DND-41 (cell line): ENCODE results near the gene GABRG3.

ENCODE experiments used
- ATAC-seq: fragments of 200-7000 bp; cut with Tn5 transposase; 3 replicates; pipeline ENCODE4 v1.9.1; 2021; ENCODE audit warnings: low read depth; ENCODE audit not compliant: insufficient read depth
- DNase-seq: peaks from one replicate; pipeline ENCODE4 v3.0.0-alpha.2; 2020
- H2AFZ ChIP-seq: 2 replicates; pipeline ENCODE4 v1.6.0; 2012; ENCODE audit warnings: low read depth, low read length
- H3K27ac ChIP-seq: 2 replicates; pipeline ENCODE4 v1.5.1; 2012; ENCODE audit warnings: low read length, inconsistent platforms
- H3K27me3 ChIP-seq: fragments of 200-600 bp; sonication (generic); 2 replicates; pipeline ENCODE4 v1.6.0; 2012; ENCODE audit warnings: low read length, mild to moderate bottlenecking, inconsistent platforms; ENCODE audit not compliant: insufficient read depth, poor library complexity
- H3K36me3 ChIP-seq: 2 replicates; pipeline ENCODE4 v1.5.1; 2012; ENCODE audit warnings: low read length, inconsistent platforms; ENCODE audit not compliant: insufficient read depth
- H3K4me1 ChIP-seq: 2 replicates; pipeline ENCODE4 v1.5.1; 2012; ENCODE audit warnings: mild to moderate bottlenecking, low read length; ENCODE audit not compliant: insufficient read depth
- H3K4me2 ChIP-seq: 2 replicates; pipeline ENCODE4 v1.6.0; 2012; ENCODE audit warnings: mild to moderate bottlenecking, moderate library complexity, low read length, inconsistent platforms; ENCODE audit not compliant: insufficient read depth
- H3K4me3 ChIP-seq, 2 experiments: fragments of 200-600 bp in 1 of 2; shearing (Covaris generic) in 1 of 2; 2 replicates each; pipeline ENCODE4 v1.5.1; 2012 to 2016; ENCODE audit warnings: inconsistent platforms in 2 of 2, low read length in 2 of 2, mild to moderate bottlenecking in 2 of 2, low read depth in 1 of 2, moderate library complexity in 1 of 2
- H3K79me2 ChIP-seq: 2 replicates; pipeline ENCODE4 v1.6.0; 2012; ENCODE audit warnings: low read length, inconsistent platforms; ENCODE audit not compliant: insufficient read depth
- H3K9ac ChIP-seq: 2 replicates; pipeline ENCODE4 v1.6.0; 2012; ENCODE audit warnings: low read depth, mild to moderate bottlenecking, inconsistent platforms, low read length, moderate library complexity
- H3K9me3 ChIP-seq: 2 replicates; pipeline ENCODE4 v1.5.1; 2012; ENCODE audit warnings: low read length, moderate library complexity, mild to moderate bottlenecking, inconsistent platforms; ENCODE audit not compliant: insufficient read depth, severe bottlenecking
- H4K20me1 ChIP-seq: 2 replicates; pipeline ENCODE4 v1.6.0; 2012; ENCODE audit warnings: low read length; ENCODE audit not compliant: insufficient read depth
- CTCF ChIP-seq: IDR thresholded peaks from 2 replicates; pipeline ENCODE4 v1.5.1; 2012; ENCODE audit warnings: borderline replicate concordance, low read length, moderate library complexity, mild to moderate bottlenecking; ENCODE audit not compliant: poor library complexity, severe bottlenecking; ENCODE audit errors: extremely low read depth
- EZH2 ChIP-seq: IDR thresholded peaks from 3 replicates; pipeline ENCODE4 v1.6.1; 2012; ENCODE audit warnings: borderline replicate concordance, low read depth, mild to moderate bottlenecking, moderate library complexity, low read length, inconsistent platforms; ENCODE audit not compliant: severe bottlenecking

GABRG3 gene

GRCh38 chr15:27065785-27066184 is 94.8 kb downstream of the GABRG3 start:
- TF ChIP-seq CTCF (no peak), EZH2 (no peak)
- Histone ChIP-seq H3K27ac (no peak overlapping the region), H3K4me2 (no peak overlapping the region), H3K9me3 (peaks cover 7% of the 10 kb centered on the region), H3K27me3 (no peaks in the 10 kb centered on the region), H3K36me3 (no peaks in the 10 kb centered on the region), H2AFZ (no peak overlapping the region), H3K9ac (no peak overlapping the region), H3K79me2 (no peaks in the 10 kb centered on the region), H3K4me3 (no peak overlapping the region), H3K4me1 (no peaks in the 10 kb centered on the region), H4K20me1 (no peaks in the 10 kb centered on the region)
- ATAC-seq (no peak), DNase-seq (no peak)

GRCh38 chr15:27066446-27066845 is 95.5 kb downstream of the GABRG3 start:
- no peak overlapping the region for H2AFZ ChIP-seq
- no peak overlapping the region for H3K4me3 ChIP-seq
- no peaks in the 10 kb centered on the region for H3K36me3 ChIP-seq
- H3K4me1 ChIP-seq, result no peaks in the 10 kb centered on the region
- no peak overlapping the region for H3K9ac ChIP-seq
- no peak for TF ChIP-seq EZH2
- TF ChIP-seq CTCF, result no peak
- DNase-seq (no peak), ATAC-seq (no peak)
- no peak overlapping the region for H3K4me2 ChIP-seq
- H3K27ac ChIP-seq, result no peak overlapping the region
- H3K79me2 ChIP-seq, result no peaks in the 10 kb centered on the region
- no peaks in the 10 kb centered on the region for H4K20me1 ChIP-seq
- H3K27me3 ChIP-seq, result no peaks in the 10 kb centered on the region
- H3K9me3 ChIP-seq, result peaks cover 7% of the 10 kb centered on the region

GRCh38 chr15:27067175-27067574 is 96.2 kb downstream of the GABRG3 start:
- Histone ChIP-seq H3K9me3 (peaks cover 7% of the 10 kb centered on the region), H3K4me1 (no peaks in the 10 kb centered on the region), H3K79me2 (no peaks in the 10 kb centered on the region), H3K27ac (no peak overlapping the region), H3K4me3 (no peak overlapping the region), H3K27me3 (no peaks in the 10 kb centered on the region), H3K4me2 (no peak overlapping the region), H2AFZ (no peak overlapping the region), H4K20me1 (no peaks in the 10 kb centered on the region), H3K9ac (no peak overlapping the region), H3K36me3 (no peaks in the 10 kb centered on the region)
- ATAC-seq (no peak), DNase-seq (no peak)
- TF ChIP-seq CTCF (no peak), EZH2 (no peak)

GRCh38 chr15:27070841-27071240 is 99.9 kb downstream of the GABRG3 start:
- ATAC-seq (no peak), DNase-seq (no peak)
- Histone ChIP-seq H3K79me2 (no peaks in the 10 kb centered on the region), H3K27ac (no peak overlapping the region), H3K4me2 (no peak overlapping the region), H3K9me3 (peaks cover 7% of the 10 kb centered on the region), H3K36me3 (no peaks in the 10 kb centered on the region), H3K4me1 (no peaks in the 10 kb centered on the region), H2AFZ (no peak overlapping the region), H3K4me3 (no peak overlapping the region), H3K9ac (no peak overlapping the region), H4K20me1 (no peaks in the 10 kb centered on the region), H3K27me3 (no peaks in the 10 kb centered on the region)
- TF ChIP-seq EZH2 (no peak), CTCF (no peak)
